Breast epithelium (tissue), 3 donors: ENCODE results near the gene CGB2.

Experiments used
- POLR2A ChIP-seq: fragments of 450-650 bp; IDR thresholded peaks from one replicate; pipeline ENCODE4 v1.6.1; 2016; ENCODE audit warnings: antibody characterized with exemption, mild to moderate bottlenecking, moderate library complexity
- TF ChIP-seq, protein P1 (sequence below), 3 donors: fragments of 450-650 bp; IDR thresholded peaks; one replicate each; pipeline ENCODE4 v1.5.1; 2016 to 2017; ENCODE audit warnings: antibody characterized with exemption in 3 of 3, mild to moderate bottlenecking in 3 of 3, moderate library complexity in 3 of 3

DNA sequence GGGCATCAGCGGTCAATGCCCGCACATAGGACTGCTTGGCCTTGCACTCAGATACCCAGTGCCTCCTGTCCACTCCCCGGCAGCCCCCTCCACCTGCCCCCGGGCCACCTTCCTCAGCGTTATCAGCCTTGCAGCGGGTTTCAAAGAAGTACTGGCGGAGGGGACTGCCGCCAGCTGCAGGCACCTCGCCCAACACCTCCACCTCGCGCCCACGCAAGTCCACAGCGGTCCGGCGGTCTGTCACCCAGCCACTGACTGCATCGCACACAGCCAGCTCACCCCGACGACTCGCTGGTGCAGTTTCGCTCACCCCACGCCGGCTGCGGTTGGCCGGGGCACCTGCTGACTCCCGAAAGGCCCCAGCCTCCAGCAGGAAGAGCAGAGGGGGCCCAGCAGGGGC, 29.8 kb downstream of the CGB2 start:
- TF ChIP-seq, protein P1, sequence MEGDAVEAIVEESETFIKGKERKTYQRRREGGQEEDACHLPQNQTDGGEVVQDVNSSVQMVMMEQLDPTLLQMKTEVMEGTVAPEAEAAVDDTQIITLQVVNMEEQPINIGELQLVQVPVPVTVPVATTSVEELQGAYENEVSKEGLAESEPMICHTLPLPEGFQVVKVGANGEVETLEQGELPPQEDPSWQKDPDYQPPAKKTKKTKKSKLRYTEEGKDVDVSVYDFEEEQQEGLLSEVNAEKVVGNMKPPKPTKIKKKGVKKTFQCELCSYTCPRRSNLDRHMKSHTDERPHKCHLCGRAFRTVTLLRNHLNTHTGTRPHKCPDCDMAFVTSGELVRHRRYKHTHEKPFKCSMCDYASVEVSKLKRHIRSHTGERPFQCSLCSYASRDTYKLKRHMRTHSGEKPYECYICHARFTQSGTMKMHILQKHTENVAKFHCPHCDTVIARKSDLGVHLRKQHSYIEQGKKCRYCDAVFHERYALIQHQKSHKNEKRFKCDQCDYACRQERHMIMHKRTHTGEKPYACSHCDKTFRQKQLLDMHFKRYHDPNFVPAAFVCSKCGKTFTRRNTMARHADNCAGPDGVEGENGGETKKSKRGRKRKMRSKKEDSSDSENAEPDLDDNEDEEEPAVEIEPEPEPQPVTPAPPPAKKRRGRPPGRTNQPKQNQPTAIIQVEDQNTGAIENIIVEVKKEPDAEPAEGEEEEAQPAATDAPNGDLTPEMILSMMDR (IDR thresholded peaks at IDR 0.05) = no peak
- no peak for TF ChIP-seq POLR2A
